ENCODE data around the gene RBM12. TPM values are rescaled to one million over a fixed set of nuclear protein-coding genes. Genes with fewer than 3 reads are reported as not detected.

Gene RBM12
- total and polyA plus RNA-seq, 2 of the 8 experiments (the other 6 are each of a cell fraction or from before 2014, with no cell fraction given) = 187 to 214 TPM

DNA sequence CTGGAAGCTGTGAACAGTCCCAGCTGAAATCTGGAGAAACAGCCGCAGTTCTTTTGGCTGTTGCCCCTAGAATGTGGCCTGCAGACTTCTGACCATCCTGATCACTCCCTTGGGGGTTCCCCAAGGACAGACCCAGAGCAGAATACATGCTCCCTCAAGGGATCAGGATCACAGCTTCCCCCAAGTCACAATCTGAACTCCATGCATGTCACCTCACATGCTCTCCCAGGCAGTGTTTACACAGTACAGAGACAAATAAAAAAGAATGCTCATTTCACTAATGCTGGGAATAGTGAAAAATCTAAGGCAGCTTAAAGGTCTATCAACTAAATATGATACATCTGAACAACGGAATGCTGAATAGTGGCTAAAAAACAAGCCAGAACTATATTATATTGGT is 28.6 kb downstream of the RBM12 start:
- no peak overlapping the region for H4K5ac ChIP-seq (ENCODE audit: insufficient read length, low read depth, low read length)
- FAIRE-seq (no peak), DNase-seq (ENCODE audit: low read depth in 1 of 2, low spot score in 2 of 2) (peak in 1 of 2 experiments; percentile 35)
- H3K9me3 ChIP-seq (ENCODE audit: insufficient read depth in 2 of 2, low read depth in 1 of 2, low read length in 1 of 2) = no peaks in the 10 kb centered on the region
- H4K20me1 ChIP-seq (replicated peaks in 1 of 2; ENCODE audit: control insufficient read depth in 1 of 2, insufficient read depth in 2 of 2, low read length in 2 of 2) = peaks cover 13 to 29% of the 10 kb centered on the region in 2 experiments
- no peak overlapping the region for H3K4ac ChIP-seq (replicated peaks; ENCODE audit: insufficient read length, low read depth, low read length)
- POLR2A ChIA-PET (ENCODE audit: partially characterized antibody) = interaction anchor here (1.2 to 2.5 kb wide), 8 partner anchors 9 to 106 kb away, joined by 3 to 7 read pairs (median 6); partner anchors contain the start of genes CPNE1, RBM12 and RBM39
- H4K91ac ChIP-seq (replicated peaks; ENCODE audit: insufficient read length, low read length) = no peak overlapping the region
- H2BK12ac ChIP-seq (ENCODE audit: low read depth, low read length) = no peak overlapping the region
- no peak overlapping the region for H3K18ac ChIP-seq (ENCODE audit: extremely low read depth, low read length)
- no peak overlapping the region for H2AFZ ChIP-seq (ENCODE audit: low read length)
- CTCF ChIA-PET (ENCODE audit: partially characterized antibody) = interaction anchor here (1.4 to 6.4 kb wide), 3 partner anchors 17 to 318 kb away, joined by 3 to 37 read pairs (median 6); partner anchors contain the start of gene SCAND1
- no peak overlapping the region for H2BK120ac ChIP-seq (replicated peaks; ENCODE audit: low read depth, low read length)
- no peak overlapping the region for H3K56ac ChIP-seq (replicated peaks; ENCODE audit: insufficient read length, low read depth, low read length)
- no peak overlapping the region for H3K4me3 ChIP-seq (ENCODE audit: extremely low read depth in 1 of 4, insufficient read depth in 2 of 4, low read depth in 3 of 4, low read length in 4 of 4)
- H3K27ac ChIP-seq (ENCODE audit: low read depth, low read length) = no peak overlapping the region
- no peaks in the 10 kb centered on the region for H3K23me2 ChIP-seq (ENCODE audit: low read depth, low read length)
- no peak overlapping the region for H2BK15ac ChIP-seq (ENCODE audit: low read length)
- WGBS, 2 experiments (ENCODE audit: extremely low coverage in 1 of 2, insufficient coverage in 1 of 2, insufficient read length in 1 of 2, insufficient replicate concordance in 2 of 2, low coverage in 1 of 2, low lambda C conversion rate in 2 of 2, missing lambda C conversion rate in 1 of 2) = 94% methylated on average over 2 of the region's 2 CpGs; no CpG with 5 or more reads in 1 of the 2 experiments
- H3K4me1 ChIP-seq (replicated peaks in 1 of 4; ENCODE audit: control insufficient read depth in 3 of 4, insufficient read depth in 4 of 4, low read length in 3 of 4) = peaks cover 0 to 9% (median 2%) of the 10 kb centered on the region in 4 experiments; a peak in 3 of 7 replicates
- no peak overlapping the region for H3K9ac ChIP-seq (replicated peaks in 1 of 4; ENCODE audit: extremely low read depth in 1 of 4, low read depth in 3 of 4, low read length in 3 of 4)
- no peak overlapping the region for H2AK5ac ChIP-seq (ENCODE audit: low read depth, low read length)
- peaks cover 5 to 15% (median 9%) of the 10 kb centered on the region in 4 experiments; a peak in 6 of 8 replicates for H3K36me3 ChIP-seq (ENCODE audit: control insufficient read depth in 2 of 4, insufficient read depth in 4 of 4, low read length in 3 of 4)
- peaks cover 2 to 66% of the 10 kb centered on the region in 2 experiments; a peak in 3 of 4 replicates for H3K79me2 ChIP-seq (ENCODE audit: control insufficient read depth in 1 of 2, insufficient read depth in 2 of 2, low read length in 2 of 2)
- peaks cover 31% of the 10 kb centered on the region for H3K79me1 ChIP-seq (ENCODE audit: low read depth, low read length)
- H2BK5ac ChIP-seq (ENCODE audit: low read depth, low read length) = no peak overlapping the region
- H2BK20ac ChIP-seq (ENCODE audit: low read length) = no peak overlapping the region
- H3K14ac ChIP-seq (ENCODE audit: insufficient read length) = no peak overlapping the region
- H4K8ac ChIP-seq (ENCODE audit: extremely low read depth, insufficient read depth, low read length) = no peak overlapping the region
- H3K23ac ChIP-seq (ENCODE audit: insufficient read length) = no peak overlapping the region
- H3K27me3 ChIP-seq (replicated peaks in 1 of 4; ENCODE audit: control insufficient read depth in 3 of 4, extremely low read depth in 1 of 4, insufficient read depth in 3 of 4, low read length in 3 of 4) = no peaks in the 10 kb centered on the region
- no peak overlapping the region for H3K4me2 ChIP-seq (ENCODE audit: insufficient read depth in 1 of 2, low read depth in 2 of 2, low read length in 2 of 2)
- TF ChIP-seq CBX8 (IDR thresholded peaks at IDR 0.05; ENCODE audit: borderline replicate concordance, low read depth, low read length) = no peak
- TF ChIP-seq EGR1 (IDR thresholded peaks at IDR 0.05; ENCODE audit: borderline replicate concordance, low read depth, low read length) = no peak
- no peak for TF ChIP-seq ZNF274 (IDR thresholded peaks at IDR 0.05; ENCODE audit: borderline replicate concordance, extremely low read depth, low read length)
- TF ChIP-seq POLR2AphosphoS5 (IDR thresholded peaks at IDR 0.05; ENCODE audit: low read depth, low read length) = no peak
- no peak for TF ChIP-seq CTBP2 (IDR thresholded peaks at IDR 0.05; ENCODE audit: borderline replicate concordance, insufficient read depth, insufficient read length, low read length)
- TF ChIP-seq, protein P1, sequence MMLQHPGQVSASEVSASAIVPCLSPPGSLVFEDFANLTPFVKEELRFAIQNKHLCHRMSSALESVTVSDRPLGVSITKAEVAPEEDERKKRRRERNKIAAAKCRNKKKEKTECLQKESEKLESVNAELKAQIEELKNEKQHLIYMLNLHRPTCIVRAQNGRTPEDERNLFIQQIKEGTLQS (IDR thresholded peaks at IDR 0.05; ENCODE audit: insufficient read depth, low read depth, low read length) = no peak
- TF ChIP-seq SP2 (IDR thresholded peaks at IDR 0.05; ENCODE audit: low read length) = no peak
- TF ChIP-seq SRF (IDR thresholded peaks at IDR 0.05; ENCODE audit: low read depth, low read length) = no peak
- no peak for TF ChIP-seq CHD2 (IDR thresholded peaks at IDR 0.05; ENCODE audit: low read length)
- no peak for TF ChIP-seq KDM4A (IDR thresholded peaks at IDR 0.05; ENCODE audit: low read depth, low read length, severe bottlenecking)
- TF ChIP-seq JUND (IDR thresholded peaks at IDR 0.05; ENCODE audit: low read length) = no peak
- TF ChIP-seq HDAC6 (IDR thresholded peaks at IDR 0.05; ENCODE audit: low read depth, low read length) = no peak
- TF ChIP-seq TAF1 (IDR thresholded peaks at IDR 0.05; ENCODE audit: low read depth, low read length) = no peak
